K562 (cell line): Measurements from ENCODE around the gene FAM124B.
"Not testable (repeated sequence)": the region's sequence is repeated elsewhere in the genome, so short reads cannot be mapped to it uniquely, and the experiment has no call there.

Source experiments
- CC2D1A ChIP-seq: fragments of 450-650 bp; IDR thresholded peaks from 2 replicates; pipeline ENCODE4 v1.6.1; 2017; ENCODE audit warnings: mild to moderate bottlenecking
- CTCF ChIP-seq, 3 experiments: IDR thresholded peaks in 2 of 3; conservative IDR thresholded peaks in 1 of 3; 2 replicates each; pipeline ENCODE4 v1.5.1; 2011 to 2012; ENCODE audit warnings: low read length in 3 of 3, mild to moderate bottlenecking in 3 of 3, control low read depth in 2 of 3, improper control_type of control experiment in 1 of 3, inconsistent platforms in 1 of 3, low read depth in 1 of 3, mixed read lengths in 1 of 3, moderate library complexity in 1 of 3; ENCODE audit not compliant: insufficient read depth in 2 of 3
- ETS1 ChIP-seq: conservative IDR thresholded peaks from 2 replicates; pipeline ENCODE4 v1.6.1; 2011; ENCODE audit warnings: low read depth, mild to moderate bottlenecking, low read length; ENCODE audit not compliant: control insufficient read depth
- HSF4 ChIP-seq: fragments of 250-450 bp; sonication (Bioruptor Pico); IDR thresholded peaks from 2 replicates; pipeline ENCODE4 v2.1.2; 2022; ENCODE audit warnings: mild to moderate bottlenecking, moderate library complexity, borderline replicate concordance
- JUN ChIP-seq, 2 experiments: sonication (generic) in 1 of 2; formaldehyde crosslinking in 1 of 2; IDR thresholded peaks; 2 replicates each; pipeline versions ENCODE4 v1.6.1 to v1.8.0; 2012 to 2022; ENCODE audit warnings: borderline replicate concordance in 2 of 2, mild to moderate bottlenecking in 2 of 2, improper control_type of control experiment in 1 of 2, low read depth in 1 of 2, low read length in 1 of 2, missing genetic modification reagents in 1 of 2
- PHF21A ChIP-seq: fragments of 450-650 bp; IDR thresholded peaks from 2 replicates; pipeline ENCODE4 v1.6.1; 2017; ENCODE audit warnings: low read depth, borderline replicate concordance
- ZNF699 ChIP-seq: fragments of 250-450 bp; sonication (Bioruptor Pico); IDR thresholded peaks from 2 replicates; pipeline ENCODE4 v1.8.0; 2021; ENCODE audit warnings: mild to moderate bottlenecking, moderate library complexity; ENCODE audit not compliant: insufficient replicate concordance

DNA sequence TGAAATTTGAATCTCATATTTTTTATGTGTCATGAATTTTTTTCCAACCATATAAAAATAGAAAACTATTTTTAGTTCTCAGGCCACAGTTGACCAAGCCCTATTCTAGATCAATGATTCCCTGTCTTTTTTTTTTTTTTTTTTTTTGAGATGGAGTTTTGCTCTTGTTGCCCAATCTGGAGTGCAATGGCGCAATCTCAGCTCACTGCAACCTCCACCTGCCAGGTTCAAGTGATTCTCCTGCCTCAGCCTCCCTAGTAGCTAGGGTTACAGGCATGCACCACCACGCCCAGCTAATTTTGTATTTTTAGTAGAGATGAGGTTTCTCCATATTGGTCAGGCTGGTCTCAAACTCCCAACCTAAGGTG is 19.6 kb downstream of the FAM124B start:
- TF ChIP-seq CTCF (IDR thresholded peaks at IDR 0.05 in 2 of 3, conservative IDR thresholded peaks at IDR 0.05 in 1 of 3; ENCODE audit: insufficient read depth in 2 of 3, low read depth in 1 of 3, low read length in 3 of 3); CC2D1A; JUN (IDR thresholded peaks at IDR 0.05; ENCODE audit: borderline replicate concordance, low read depth, low read length); JUN (CRISPR knock-in tag; IDR thresholded peaks at IDR 0.05; ENCODE audit: borderline replicate concordance); HSF4; ETS1; ZNF699 (CRISPR knock-in tag); PHF21A: not testable (repeated sequence)
